HCT116 (cell line): ENCODE measurements around the gene ZNF607. TPM values are rescaled to one million over a fixed set of nuclear protein-coding genes. Genes with fewer than 3 reads are reported as not detected.

Source experiments
- ATAC-seq: fragments of 200-7000 bp; cut with Tn5 transposase; 2 replicates; pipeline ENCODE4 v1.9.1; 2020; ENCODE audit warnings: mild to moderate bottlenecking, moderate library complexity
- BruUV-seq: library from RNA; stranded (reverse); fragments of 400-500 nt; replicated peaks from 2 replicates; lab custom pipeline; 2021; lab: Mats Ljungman, UMichigan
- CTCF ChIA-PET: fragments of 300-600 bp; sonication (Branson Sonifier 250); formaldehyde crosslinking; loops from one replicate; lab custom pipeline; 2021; ENCODE audit warnings: antibody characterized with exemption; lab: Charles Lee
- POLR2A ChIA-PET: fragments of 300-600, 350-600 bp; sonication (Branson Sonifier 250); formaldehyde crosslinking; loops from one replicate; lab custom pipeline; 2021; ENCODE audit warnings: antibody characterized with exemption; lab: Charles Lee
- RAD21 ChIA-PET, 2 experiments: fragments of 300-600 bp; sonication (Branson Sonifier 250); formaldehyde crosslinking; loops; one replicate each; lab custom pipeline; 2023; ENCODE audit warnings: low total read pairs in 2 of 2; ENCODE audit not compliant: uncharacterized antibody in 2 of 2, unreplicated experiment in 2 of 2, low non-redundant PET in 1 of 2; lab: Charles Lee
- DNase-seq: peaks from one replicate; pipeline ENCODE4 v3.0.0-alpha.2; 2010; ENCODE audit warnings: low read depth, low spot score
- H2AFZ ChIP-seq: fragments of 200-600 bp; shearing (Covaris generic), sonication (generic); 2 replicates; pipeline ENCODE4 v1.6.1; 2017; ENCODE audit warnings: low read depth, mixed run types, mixed read lengths, antibody characterized with exemption, low read length; ENCODE audit not compliant: poor library complexity, severe bottlenecking
- H3K27ac ChIP-seq: 2 replicates; pipeline ENCODE4 v1.5.1; 2012; ENCODE audit warnings: low read depth, low read length
- H3K27me3 ChIP-seq: fragments of 200-600 bp; sonication (generic); 2 replicates; pipeline ENCODE4 v1.6.1; 2016; ENCODE audit warnings: mixed run types, low read length, mixed read lengths; ENCODE audit not compliant: insufficient read depth
- H3K36me3 ChIP-seq, 2 experiments: fragments of 200-500 bp in 1 of 2; fragments of 200-600 bp in 1 of 2; sonication (Bioruptor generic) in 1 of 2; sonication (generic) in 1 of 2; 2 replicates each; pipeline versions ENCODE4 v1.5.1 to v1.6.1; 2014 to 2016; ENCODE audit warnings: low read length in 2 of 2, inconsistent platforms in 1 of 2, mixed read lengths in 1 of 2, mixed run types in 1 of 2; ENCODE audit not compliant: insufficient read depth in 2 of 2, control insufficient read depth in 1 of 2
- H3K4me1 ChIP-seq, 2 experiments: fragments of 200-600 bp in 1 of 2; sonication (generic) in 1 of 2; 2 replicates each; pipeline versions ENCODE4 v1.5.1 to v1.6.1; 2012 to 2017; ENCODE audit warnings: low read length in 2 of 2, inconsistent platforms in 1 of 2, mild to moderate bottlenecking in 1 of 2, mixed read lengths in 1 of 2, mixed run types in 1 of 2, moderate library complexity in 1 of 2; ENCODE audit not compliant: insufficient read depth in 2 of 2, control insufficient read depth in 1 of 2
- H3K4me2 ChIP-seq: fragments of 200-600 bp; sonication (generic); 2 replicates; pipeline ENCODE4 v1.6.1; 2017; ENCODE audit warnings: mixed run types, low read length, mixed read lengths
- H3K4me3 ChIP-seq, 2 experiments: fragments of 200-600 bp in 1 of 2; sonication (generic) in 1 of 2; replicated peaks in 1 of 2; 2 replicates each; pipeline ENCODE4 v1.5.1; 2011 to 2016; ENCODE audit warnings: low read length in 2 of 2, control low read depth in 1 of 2, low read depth in 1 of 2, mild to moderate bottlenecking in 1 of 2, mixed read lengths in 1 of 2, mixed run types in 1 of 2
- H3K79me2 ChIP-seq: fragments of 200-600 bp; sonication (generic); 2 replicates; pipeline ENCODE4 v1.6.1; 2017; ENCODE audit warnings: mild to moderate bottlenecking, mixed run types, low read length, moderate library complexity, mixed read lengths; ENCODE audit not compliant: insufficient read depth
- H3K9ac ChIP-seq: fragments of 200-600 bp; sonication (generic); 2 replicates; pipeline ENCODE4 v1.6.1; 2016; ENCODE audit warnings: low read length, mixed read lengths
- H3K9me2 ChIP-seq: fragments of 200-600 bp; sonication (generic), shearing (Covaris generic); 2 replicates; pipeline ENCODE4 v1.6.1; 2017; ENCODE audit warnings: mixed run types, mild to moderate bottlenecking, moderate library complexity; ENCODE audit not compliant: insufficient read depth
- H3K9me3 ChIP-seq, 2 experiments: fragments of 200-500 bp in 1 of 2; fragments of 200-600 bp in 1 of 2; sonication (Bioruptor generic) in 1 of 2; sonication (generic) in 1 of 2; 2 replicates each; pipeline ENCODE4 v1.6.1; 2014 to 2017; ENCODE audit warnings: low read length in 2 of 2, mixed read lengths in 2 of 2, inconsistent platforms in 1 of 2, low read depth in 1 of 2, mild to moderate bottlenecking in 1 of 2, mixed run types in 1 of 2, moderate library complexity in 1 of 2; ENCODE audit not compliant: control insufficient read depth in 1 of 2, insufficient read depth in 1 of 2
- H4K20me1 ChIP-seq: fragments of 200-600 bp; sonication (generic), shearing (Covaris generic); 2 replicates; pipeline ENCODE4 v1.6.1; 2017; ENCODE audit warnings: mixed run types, mild to moderate bottlenecking, moderate library complexity; ENCODE audit not compliant: insufficient read depth
- EGR1 ChIP-seq: IDR thresholded peaks from 2 replicates; pipeline ENCODE4 v1.6.1; 2012; ENCODE audit warnings: low read depth
- SIN3A ChIP-seq: IDR thresholded peaks from 2 replicates; pipeline ENCODE4 v1.6.1; 2012; ENCODE audit warnings: low read depth
- intact Hi-C: fragments of 100-400 bp; cut with micrococcal nuclease; formaldehyde crosslinking; loops from 2 replicates; pipeline ENCODE4 v1.10.0; 2022
- total RNA-seq: library from RNA; stranded (reverse); gene quantifications from one replicate; pipeline ENCODE4 v1.2.1, GENCODE V29; 2021; ENCODE audit not compliant: unreplicated experiment

ZNF607 gene
- total RNA-seq, 1 experiment from 2014 or later = 7.1 TPM

GRCh38 chr19:37654118-37654517 lies 65.4 kb downstream of the ZNF607 start:
- ATAC-seq = no peak
- ChIA-PET POLR2A (no interaction called here), RAD21 (no interaction called here), CTCF (no interaction called here)
- intact Hi-C loops = no loop called here
- Histone ChIP-seq H3K27me3 (no peaks in the 10 kb centered on the region), H3K4me2 (peak overlapping the region; percentile 80), H3K9me2 (no peaks in the 10 kb centered on the region), H3K27ac (no peak overlapping the region), H3K9ac (peak overlapping the region; percentile 68), H3K79me2 (peaks cover 3% of the 10 kb centered on the region; the same call in 1 of the 2 replicates), H3K9me3 (peaks cover 6 to 8% of the 10 kb centered on the region in 2 experiments; a peak in 2 of 4 replicates), H3K36me3 (no peaks in the 10 kb centered on the region), H3K4me1 (peaks cover 2 to 12% of the 10 kb centered on the region in 2 experiments; a peak in 2 of 4 replicates), H2AFZ (no peak overlapping the region), H4K20me1 (no peaks in the 10 kb centered on the region), H3K4me3 (peak overlapping the region; percentile 61 to 70)
- no peak for TF ChIP-seq EGR1
- no peak for TF ChIP-seq SIN3A
- BruUV-seq = no TSS peak
- DNase-seq = no peak

Other genes with a start within 250 kb of the ZNF607 start
- not detected for gene ZNF793, start 212.8 kb downstream of the ZNF607 start, total RNA-seq
- 0.10 TPM for gene ZNF571, start 125.0 kb downstream of the ZNF607 start, total RNA-seq
- gene ZNF540, start 124.9 kb downstream of the ZNF607 start, total RNA-seq = not detected
- gene ZFP30, start 64.3 kb downstream of the ZNF607 start, total RNA-seq = 4.7 TPM
- gene ZNF573, start 59.8 kb upstream of the ZNF607 start, total RNA-seq = 2.4 TPM
- not detected for gene WDR87, start 186.8 kb upstream of the ZNF607 start, total RNA-seq
- gene SIPA1L3, start 187.4 kb upstream of the ZNF607 start, total RNA-seq = 41.8 TPM